HepG2 (cell line): ENCODE data around the gene DYTN. TPM values are rescaled to one million over a fixed set of nuclear protein-coding genes. Genes with fewer than 3 reads are reported as not detected.

Experiments used
- EP300 ChIP-seq, 3 experiments: sonication (generic) in 1 of 3; formaldehyde crosslinking in 1 of 3; IDR thresholded peaks; 2 replicates each; pipeline versions ENCODE4 v1.5.1 to v1.6.1; 2011 to 2020; ENCODE audit warnings: low read depth in 2 of 3, low read length in 2 of 3, borderline replicate concordance in 1 of 3, improper control_type of control experiment in 1 of 3, mild to moderate bottlenecking in 1 of 3, missing genetic modification reagents in 1 of 3, moderate library complexity in 1 of 3
- HDAC2 ChIP-seq: sonication (generic); formaldehyde crosslinking; IDR thresholded peaks from 2 replicates; pipeline ENCODE4 v1.4.0; 2020; ENCODE audit warnings: missing genetic modification reagents
- HHEX ChIP-seq: IDR thresholded peaks from 2 replicates; pipeline ENCODE4 v1.6.1; 2016; ENCODE audit warnings: control low read depth
- NAIF1 ChIP-seq: sonication (generic); formaldehyde crosslinking; IDR thresholded peaks from 2 replicates; pipeline ENCODE4 v1.5.0; 2020; ENCODE audit warnings: mild to moderate bottlenecking, missing genetic modification reagents, borderline replicate concordance
- NR3C1 ChIP-seq: sonication (generic); formaldehyde crosslinking; IDR thresholded peaks from 2 replicates; pipeline ENCODE4 v1.4.0; 2020; ENCODE audit warnings: missing genetic modification reagents
- RORA ChIP-seq: sonication (generic); formaldehyde crosslinking; IDR thresholded peaks from 2 replicates; pipeline ENCODE4 v1.5.0; 2020; ENCODE audit warnings: mild to moderate bottlenecking, missing genetic modification reagents, moderate library complexity
- SP4 ChIP-seq: sonication (generic); formaldehyde crosslinking; IDR thresholded peaks from 2 replicates; pipeline ENCODE4 v1.8.1; 2023; ENCODE audit warnings: mild to moderate bottlenecking, missing genetic modification reagents
- SRY ChIP-seq: sonication (generic); formaldehyde crosslinking; IDR thresholded peaks from 2 replicates; pipeline ENCODE4 v1.8.0; 2022; ENCODE audit warnings: mild to moderate bottlenecking, missing genetic modification reagents
- TSC22D2 ChIP-seq: sonication (generic); formaldehyde crosslinking; IDR thresholded peaks from 2 replicates; pipeline ENCODE4 v1.5.1; 2020; ENCODE audit warnings: missing genetic modification reagents, mild to moderate bottlenecking, borderline replicate concordance
- WIZ ChIP-seq: sonication (generic); formaldehyde crosslinking; IDR thresholded peaks from 2 replicates; pipeline ENCODE4 v1.5.1; 2020; ENCODE audit warnings: mild to moderate bottlenecking, missing genetic modification reagents
- ZFP37 ChIP-seq: sonication (generic); formaldehyde crosslinking; IDR thresholded peaks from 2 replicates; pipeline ENCODE4 v1.4.0; 2020; ENCODE audit warnings: missing genetic modification reagents, borderline replicate concordance
- ZNF331 ChIP-seq: sonication (generic); formaldehyde crosslinking; IDR thresholded peaks from 2 replicates; pipeline ENCODE4 v1.4.0; 2020; ENCODE audit warnings: missing genetic modification reagents
- ZNF891 ChIP-seq: sonication (generic); formaldehyde crosslinking; IDR thresholded peaks from 2 replicates; pipeline ENCODE4 v1.5.0; 2020; ENCODE audit warnings: mild to moderate bottlenecking, missing genetic modification reagents
- polyA plus RNA-seq, 8 experiments: library from polyadenylated mRNA; depleted of rRNA in 3 of 8; stranded (reverse) in 7 of 8; unstranded in 1 of 8; fragments of >200 nt; fragmentation: Illumina TruSeq in 4 of 8; extraction: Trizol in 4 of 8; gene quantifications; 2 replicates each; pipeline versions ENCODE4 v1.2.1 to v1.2.3, GENCODE V29; 2011 to 2016; ENCODE audit warnings: low read depth in 4 of 8, missing spikeins in 1 of 8, mixed read lengths in 1 of 8; ENCODE audit not compliant: insufficient read depth in 1 of 8
- total RNA-seq, 5 experiments: library from RNA; depleted of rRNA; stranded (reverse); fragments of >200 nt; fragmentation: Illumina TruSeq; extraction: Trizol; gene quantifications; 2 replicates each; pipeline ENCODE4 v1.2.3, GENCODE V29; 2016; ENCODE audit warnings: low read depth in 1 of 5
- TF ChIP-seq, protein P1 (sequence below): sonication (generic); formaldehyde crosslinking; IDR thresholded peaks from 2 replicates; pipeline ENCODE4 v1.5.0; 2020; ENCODE audit warnings: missing genetic modification reagents
- TF ChIP-seq, protein P2 (sequence below): sonication (generic); formaldehyde crosslinking; IDR thresholded peaks from 2 replicates; pipeline ENCODE4 v1.5.1; 2020; ENCODE audit warnings: mild to moderate bottlenecking, missing genetic modification reagents
- TF ChIP-seq, protein P3 (sequence below): sonication (generic); formaldehyde crosslinking; IDR thresholded peaks from 2 replicates; pipeline ENCODE4 v1.4.0; 2020; ENCODE audit warnings: missing genetic modification reagents, borderline replicate concordance
- TF ChIP-seq, protein P4 (sequence below): sonication (generic); formaldehyde crosslinking; IDR thresholded peaks from 2 replicates; pipeline ENCODE4 v1.8.0; 2022; ENCODE audit warnings: missing genetic modification reagents, mild to moderate bottlenecking, inconsistent platforms, borderline replicate concordance
- TF ChIP-seq, protein P5 (sequence below): sonication (generic); formaldehyde crosslinking; IDR thresholded peaks from 2 replicates; pipeline ENCODE4 v1.4.0; 2020; ENCODE audit warnings: mild to moderate bottlenecking, missing genetic modification reagents

The DYTN gene
- total and polyA plus RNA-seq, 2 of the 13 experiments (the other 11 are each of a cell fraction or from before 2014, with no cell fraction given): not detected

DNA sequence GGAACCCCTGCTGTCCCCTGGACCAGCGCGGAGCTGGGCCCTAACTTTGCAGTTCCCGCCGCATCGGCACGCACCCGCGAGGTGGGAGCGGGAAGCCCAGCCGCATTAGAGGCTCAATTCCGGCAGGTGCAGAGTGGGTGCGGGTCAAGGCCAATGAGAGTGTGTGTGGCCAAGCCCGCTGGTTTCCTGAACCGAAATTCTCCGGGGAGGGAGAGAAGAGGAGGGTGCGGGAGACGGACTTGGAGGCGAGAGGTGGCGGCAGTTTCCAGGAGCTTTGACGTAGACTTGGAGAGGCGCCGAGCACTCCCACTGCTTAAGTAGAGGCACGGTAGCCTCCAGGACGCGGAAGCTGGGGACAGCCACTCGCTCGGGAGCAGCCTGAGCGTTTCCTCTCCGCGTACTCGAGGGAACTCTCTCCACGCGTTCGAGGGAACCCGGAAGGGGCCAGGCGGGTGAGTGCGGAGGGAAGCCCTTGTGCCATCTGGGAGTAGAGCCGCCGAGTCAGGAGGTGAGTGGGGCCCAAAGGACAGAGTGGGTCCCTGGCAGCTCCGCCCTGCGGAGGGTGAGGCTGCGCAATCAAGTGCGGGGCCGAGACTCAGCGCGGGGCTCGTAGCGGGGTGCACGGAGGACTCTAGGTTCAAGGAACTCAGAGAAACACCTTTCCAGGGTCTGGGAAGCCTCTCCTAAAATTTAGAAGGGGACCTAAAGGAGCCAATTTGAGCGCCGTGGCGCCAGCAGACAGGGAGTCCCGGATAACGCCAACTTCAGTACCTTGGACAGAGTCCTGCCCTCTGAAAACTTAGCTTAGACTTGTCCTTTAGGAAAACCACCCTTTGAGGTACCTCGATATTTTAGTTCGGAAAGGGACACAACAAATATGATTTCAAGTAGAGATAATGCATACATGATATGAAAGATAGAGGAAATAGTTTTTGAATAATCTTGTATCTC lies 75.8 kb downstream of the DYTN start, which contains the start of gene FAM237A (continued):
- TF ChIP-seq NAIF1 (CRISPR knock-in tag) (no peak), SRY (CRISPR knock-in tag) (0 out of 2 replicates have a peak, but pooled peaks have one; percentile 38), SP4 (no peak), ZNF891 (CRISPR knock-in tag) (no peak), TSC22D2 (CRISPR knock-in tag) (peak; percentile 72; the same call in 1 of the 2 replicates), HHEX (CRISPR knock-in tag) (no peak), RORA (CRISPR knock-in tag) (no peak), ZNF331 (0 out of 2 replicates have a peak, but pooled peaks have one; percentile 41), WIZ (CRISPR knock-in tag) (0 out of 2 replicates have a peak, but pooled peaks have one; percentile 81), ZFP37 (peak; percentile 44; the same call in 1 of the 2 replicates), HDAC2 (CRISPR knock-in tag) (0 out of 2 replicates have a peak, but pooled peaks have one; percentile 28), EP300 (IDR thresholded peaks at IDR 0.05; ENCODE audit: low read depth in 2 of 2, low read length in 2 of 2) (no peak), EP300 (CRISPR knock-in tag; IDR thresholded peaks at IDR 0.05; ENCODE audit: borderline replicate concordance) (no peak), NR3C1 (CRISPR knock-in tag) (no peak)
- TF ChIP-seq, protein P1, sequence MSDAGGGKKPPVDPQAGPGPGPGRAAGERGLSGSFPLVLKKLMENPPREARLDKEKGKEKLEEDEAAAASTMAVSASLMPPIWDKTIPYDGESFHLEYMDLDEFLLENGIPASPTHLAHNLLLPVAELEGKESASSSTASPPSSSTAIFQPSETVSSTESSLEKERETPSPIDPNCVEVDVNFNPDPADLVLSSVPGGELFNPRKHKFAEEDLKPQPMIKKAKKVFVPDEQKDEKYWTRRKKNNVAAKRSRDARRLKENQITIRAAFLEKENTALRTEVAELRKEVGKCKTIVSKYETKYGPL (CRISPR knock-in tag): no peak
- TF ChIP-seq, protein P2, sequence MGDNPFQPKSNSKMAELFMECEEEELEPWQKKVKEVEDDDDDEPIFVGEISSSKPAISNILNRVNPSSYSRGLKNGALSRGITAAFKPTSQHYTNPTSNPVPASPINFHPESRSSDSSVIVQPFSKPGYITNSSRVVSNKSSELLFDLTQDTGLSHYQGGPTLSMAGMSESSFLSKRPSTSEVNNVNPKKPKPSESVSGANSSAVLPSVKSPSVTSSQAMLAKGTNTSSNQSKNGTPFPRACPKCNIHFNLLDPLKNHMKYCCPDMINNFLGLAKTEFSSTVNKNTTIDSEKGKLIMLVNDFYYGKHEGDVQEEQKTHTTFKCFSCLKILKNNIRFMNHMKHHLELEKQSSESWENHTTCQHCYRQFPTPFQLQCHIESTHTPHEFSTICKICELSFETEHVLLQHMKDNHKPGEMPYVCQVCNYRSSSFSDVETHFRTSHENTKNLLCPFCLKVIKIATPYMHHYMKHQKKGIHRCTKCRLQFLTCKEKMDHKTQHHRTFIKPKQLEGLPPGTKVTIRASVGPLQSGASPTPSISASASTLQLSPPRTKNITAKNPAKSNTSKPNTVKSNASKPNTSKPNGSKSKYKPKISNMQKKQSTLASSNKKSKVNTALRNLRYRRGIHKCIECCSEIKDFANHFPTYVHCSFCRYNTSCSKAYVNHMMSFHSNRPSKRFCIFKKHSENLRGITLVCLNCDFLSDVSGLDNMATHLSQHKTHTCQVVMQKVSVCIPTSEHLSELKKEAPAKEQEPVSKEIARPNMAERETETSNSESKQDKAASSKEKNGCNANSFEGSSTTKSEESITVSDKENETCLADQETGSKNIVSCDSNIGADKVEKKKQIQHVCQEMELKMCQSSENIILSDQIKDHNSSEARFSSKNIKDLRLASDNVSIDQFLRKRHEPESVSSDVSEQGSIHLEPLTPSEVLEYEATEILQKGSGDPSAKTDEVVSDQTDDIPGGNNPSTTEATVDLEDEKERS (CRISPR knock-in tag): no peak
- TF ChIP-seq, protein P3, sequence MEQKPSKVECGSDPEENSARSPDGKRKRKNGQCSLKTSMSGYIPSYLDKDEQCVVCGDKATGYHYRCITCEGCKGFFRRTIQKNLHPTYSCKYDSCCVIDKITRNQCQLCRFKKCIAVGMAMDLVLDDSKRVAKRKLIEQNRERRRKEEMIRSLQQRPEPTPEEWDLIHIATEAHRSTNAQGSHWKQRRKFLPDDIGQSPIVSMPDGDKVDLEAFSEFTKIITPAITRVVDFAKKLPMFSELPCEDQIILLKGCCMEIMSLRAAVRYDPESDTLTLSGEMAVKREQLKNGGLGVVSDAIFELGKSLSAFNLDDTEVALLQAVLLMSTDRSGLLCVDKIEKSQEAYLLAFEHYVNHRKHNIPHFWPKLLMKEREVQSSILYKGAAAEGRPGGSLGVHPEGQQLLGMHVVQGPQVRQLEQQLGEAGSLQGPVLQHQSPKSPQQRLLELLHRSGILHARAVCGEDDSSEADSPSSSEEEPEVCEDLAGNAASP: peak; percentile 52; the same call in 1 of the 2 replicates
- TF ChIP-seq, protein P4, sequence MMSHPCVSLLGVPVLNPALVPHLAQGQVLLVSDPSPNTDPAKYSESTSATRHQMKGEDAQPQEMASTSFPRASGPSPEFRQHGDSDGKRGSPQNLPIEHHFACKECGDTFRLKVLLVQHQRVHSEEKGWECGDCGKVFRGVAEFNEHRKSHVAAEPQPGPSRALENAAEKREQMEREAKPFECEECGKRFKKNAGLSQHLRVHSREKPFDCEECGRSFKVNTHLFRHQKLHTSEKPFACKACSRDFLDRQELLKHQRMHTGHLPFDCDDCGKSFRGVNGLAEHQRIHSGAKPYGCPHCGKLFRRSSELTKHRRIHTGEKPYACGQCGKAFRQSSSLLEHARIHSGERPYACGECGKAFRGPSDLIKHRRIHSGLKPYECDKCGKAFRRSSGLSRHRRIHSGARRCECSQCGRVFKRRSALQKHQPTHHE (CRISPR knock-in tag): no peak
- TF ChIP-seq, protein P5, sequence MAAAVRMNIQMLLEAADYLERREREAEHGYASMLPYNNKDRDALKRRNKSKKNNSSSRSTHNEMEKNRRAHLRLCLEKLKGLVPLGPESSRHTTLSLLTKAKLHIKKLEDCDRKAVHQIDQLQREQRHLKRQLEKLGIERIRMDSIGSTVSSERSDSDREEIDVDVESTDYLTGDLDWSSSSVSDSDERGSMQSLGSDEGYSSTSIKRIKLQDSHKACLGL (CRISPR knock-in tag): no peak
